NOMO-1 treated with dmso at 0.1 percent for 144 hours (cell line): ENCODE data around the gene IGFLR1.
"Not testable (repeated sequence)": the region's sequence is repeated elsewhere in the genome, so short reads cannot be mapped to it uniquely, and the experiment has no call there.

ENCODE experiments used
- DNase-seq: peaks from one replicate; lab custom pipeline; 2025; ENCODE audit not compliant: unreplicated experiment; lab: John Stamatoyannopoulos, UW

IGFLR1 gene

GRCh38 chr19:35724132-35724531, 18.1 kb downstream of the IGFLR1 start:
- DNase-seq: not testable (repeated sequence)

GRCh38 chr19:35723671-35724070, 18.6 kb downstream of the IGFLR1 start:
- no peak for DNase-seq

GRCh38 chr19:35722897-35723296, 19.4 kb downstream of the IGFLR1 start:
- DNase-seq: no peak

GRCh38 chr19:35722461-35722860, 19.8 kb downstream of the IGFLR1 start:
- DNase-seq: no peak

- no peak for DNase-seq
These were observed 20.9 kb downstream of the IGFLR1 start for GRCh38 chr19:35721374-35721773.

GRCh38 chr19:35720648-35721047, 21.6 kb downstream of the IGFLR1 start:
- DNase-seq: no peak

GRCh38 chr19:35720163-35720524, 22.1 kb downstream of the IGFLR1 start:
- no peak for DNase-seq

GRCh38 chr19:35719402-35720162, 22.7 kb downstream of the IGFLR1 start:
- no peak for DNase-seq

GRCh38 chr19:35718345-35719041, 23.8 kb downstream of the IGFLR1 start:
- DNase-seq: no peak

- DNase-seq: no peak
These were observed 24.4 kb downstream of the IGFLR1 start, which contains the start of gene KMT2B for GRCh38 chr19:35717665-35718344. TSS of gene KMT2B (plus strand) at chr19:35718003. CDS start at chr19:35718019, 16 bp downstream.

GRCh38 chr19:35716801-35717664, 25.2 kb downstream of the IGFLR1 start:
- peak; percentile 96 for DNase-seq

- no peak for DNase-seq
These were observed 26.1 kb downstream of the IGFLR1 start for GRCh38 chr19:35715981-35716800.

GRCh38 chr19:35715355-35715809, 26.9 kb downstream of the IGFLR1 start:
- DNase-seq: no peak

GRCh38 chr19:35714601-35715354, 27.5 kb downstream of the IGFLR1 start:
- no peak for DNase-seq

- DNase-seq: no peak
These were observed 28.3 kb downstream of the IGFLR1 start for GRCh38 chr19:35713904-35714495.

- no peak for DNase-seq
These were observed 28.8 kb downstream of the IGFLR1 start for GRCh38 chr19:35713506-35713850.

GRCh38 chr19:35712567-35713505, 29.4 kb downstream of the IGFLR1 start:
- DNase-seq: no peak
